Measurements from ENCODE around the gene SAMD13.

The SAMD13 gene

GRCh38 chr1:84301004-84301784 is at the start of gene SAMD13:
Gene SAMD13, plus strand, starts transcription at chr1:84301708. Its CDS starts 1,527 bp downstream, at chr1:84303235.
- DNase-seq: peak; percentile 91

- DNase-seq: no peak
These were observed 48.5 kb upstream of the SAMD13 start for GRCh38 chr1:84253036-84253435.

GRCh38 chr1:84253891-84254290 is 47.6 kb upstream of the SAMD13 start:
- DNase-seq: no peak

GRCh38 chr1:84254703-84255238 is 46.7 kb upstream of the SAMD13 start:
- DNase-seq: no peak

GRCh38 chr1:84255582-84255981 is 45.9 kb upstream of the SAMD13 start:
- DNase-seq: peak; percentile 81

- no peak for DNase-seq
These were observed 43.9 kb upstream of the SAMD13 start for GRCh38 chr1:84257617-84258016.

- no peak for DNase-seq
These were observed 42.1 kb upstream of the SAMD13 start for GRCh38 chr1:84259376-84259775.

GRCh38 chr1:84259989-84260388 is 41.5 kb upstream of the SAMD13 start:
- no peak for DNase-seq

GRCh38 chr1:84260852-84261518 is 40.5 kb upstream of the SAMD13 start:
- no peak for DNase-seq

GRCh38 chr1:84264961-84265360 is 36.5 kb upstream of the SAMD13 start:
- no peak for DNase-seq

GRCh38 chr1:84265867-84266266 is 35.6 kb upstream of the SAMD13 start:
- no peak for DNase-seq

GRCh38 chr1:84266748-84267147 is 34.8 kb upstream of the SAMD13 start:
- no peak for DNase-seq

GRCh38 chr1:84267476-84267875 is 34.0 kb upstream of the SAMD13 start:
- DNase-seq: no peak

- DNase-seq: no peak
These were observed 33.2 kb upstream of the SAMD13 start for GRCh38 chr1:84268346-84268745.

- no peak for DNase-seq
These were observed 32.2 kb upstream of the SAMD13 start for GRCh38 chr1:84269306-84269705.

- peak; percentile 28 for DNase-seq
These were observed 29.9 kb upstream of the SAMD13 start for GRCh38 chr1:84271441-84272151.

- no peak for DNase-seq
These were observed 29.1 kb upstream of the SAMD13 start for GRCh38 chr1:84272401-84272800.

- DNase-seq: peak; percentile 42
These were observed 24.0 kb upstream of the SAMD13 start for GRCh38 chr1:84277343-84278059.

- DNase-seq: peak; percentile 92
These were observed 22.6 kb upstream of the SAMD13 start for GRCh38 chr1:84278905-84279304.

GRCh38 chr1:84280912-84281311 is 20.6 kb upstream of the SAMD13 start:
- no peak for DNase-seq

GRCh38 chr1:84282780-84283333 is 18.7 kb upstream of the SAMD13 start:
- peak; percentile 77 for DNase-seq

- DNase-seq: peak; percentile 94
These were observed 18.1 kb upstream of the SAMD13 start for GRCh38 chr1:84283381-84283780.
